DOHH2 (cell line): ENCODE results near the gene ZNF669.

Experiments used
- CTCF ChIP-seq: fragments of 200-600 bp; sonication (generic); IDR thresholded peaks from one replicate; pipeline ENCODE4 v1.5.1; 2014; ENCODE audit warnings: antibody characterized with exemption, mild to moderate bottlenecking, low read depth, low read length; ENCODE audit not compliant: poor library complexity, severe bottlenecking
- EZH2phosphoT487 ChIP-seq: fragments of 200-600 bp; sonication (generic); IDR thresholded peaks from 2 replicates; pipeline ENCODE4 v1.6.1; 2017; ENCODE audit warnings: borderline replicate concordance, mild to moderate bottlenecking, antibody characterized with exemption, low read length, moderate library complexity, mixed read lengths

GRCh38 chr1:247056071-247056470 is 48.1 kb downstream of the ZNF669 start:
- TF ChIP-seq CTCF (no peak), EZH2phosphoT487 (no peak)
